NCI-H748 treated with DMSO at 0.1 percent for 48 hours (cell line): Measurements from ENCODE around the gene ADAMTS14.

Experiments
- DNase-seq: peaks from one replicate; lab custom pipeline; 2025; lab: John Stamatoyannopoulos, UW

ADAMTS14 gene

DNA sequence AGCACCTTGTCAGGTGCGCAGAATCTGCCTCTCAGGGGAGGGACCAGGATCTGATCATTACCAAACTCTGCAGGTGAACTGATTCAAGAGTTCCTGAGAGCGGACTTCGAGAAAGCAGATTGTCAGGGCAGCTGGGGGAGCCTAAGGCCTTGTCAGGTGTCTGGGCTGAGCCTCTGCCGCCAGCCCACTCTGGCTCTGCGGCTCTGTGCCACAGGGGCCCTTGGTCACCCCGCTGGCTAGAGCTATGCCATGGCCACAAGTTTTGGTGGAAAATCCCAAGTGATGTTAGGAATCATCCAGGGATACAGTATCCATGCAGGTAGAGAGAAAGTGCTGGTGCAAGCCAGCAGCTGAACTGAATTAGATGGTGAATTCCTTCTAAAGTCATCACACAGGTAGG, 4.2 kb downstream of the ADAMTS14 start:
- no peak for DNase-seq

DNA sequence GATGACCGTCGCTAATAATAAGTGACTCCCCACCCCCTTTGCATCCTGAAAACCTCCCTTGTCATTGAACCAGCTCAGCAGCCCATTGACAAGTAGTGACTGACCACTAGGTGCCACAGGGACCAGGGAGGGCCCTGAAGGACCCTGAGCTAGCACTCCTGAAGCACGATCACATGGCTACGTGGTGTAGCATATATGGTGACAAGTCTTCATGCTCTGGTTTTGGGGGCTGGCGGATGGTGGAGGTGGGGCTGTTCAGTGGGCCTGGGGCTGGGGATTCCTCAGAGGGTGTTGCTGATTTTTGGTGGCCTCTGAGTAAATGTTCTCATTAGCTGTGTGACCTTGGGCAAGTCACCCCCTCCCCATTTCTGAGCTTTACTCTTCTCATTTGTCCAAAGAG, 4.7 kb downstream of the ADAMTS14 start:
- no peak for DNase-seq

DNA sequence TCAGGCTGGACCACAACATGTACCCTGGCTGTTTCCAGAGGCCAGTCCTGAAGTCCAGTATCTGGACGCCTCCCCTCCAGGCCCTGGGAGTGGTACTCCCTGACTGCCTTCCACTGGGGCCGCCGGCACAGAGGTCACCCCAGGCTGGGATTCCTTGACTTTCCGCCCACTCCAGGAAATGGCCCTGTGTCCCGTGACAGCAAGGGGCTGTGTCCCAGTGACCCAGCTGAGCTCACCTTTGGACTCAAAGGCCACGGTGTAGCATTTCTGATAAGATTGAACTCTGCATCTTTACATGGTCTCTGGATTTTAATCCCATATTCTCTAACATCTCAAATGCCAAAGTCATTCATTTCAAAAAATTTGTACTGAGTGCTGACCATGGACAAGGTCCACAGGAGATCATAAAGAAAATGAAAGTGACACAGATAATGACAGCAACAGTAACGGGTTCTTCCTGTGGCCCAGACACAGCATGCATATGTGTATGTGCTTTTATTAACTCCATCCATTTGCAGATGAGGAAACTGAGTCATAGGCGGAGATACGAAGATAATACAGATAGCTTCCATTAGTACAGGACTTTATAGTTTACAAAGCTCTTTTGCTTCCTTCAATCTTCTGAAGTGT, 5.4 kb downstream of the ADAMTS14 start:
- DNase-seq, result no peak

DNA sequence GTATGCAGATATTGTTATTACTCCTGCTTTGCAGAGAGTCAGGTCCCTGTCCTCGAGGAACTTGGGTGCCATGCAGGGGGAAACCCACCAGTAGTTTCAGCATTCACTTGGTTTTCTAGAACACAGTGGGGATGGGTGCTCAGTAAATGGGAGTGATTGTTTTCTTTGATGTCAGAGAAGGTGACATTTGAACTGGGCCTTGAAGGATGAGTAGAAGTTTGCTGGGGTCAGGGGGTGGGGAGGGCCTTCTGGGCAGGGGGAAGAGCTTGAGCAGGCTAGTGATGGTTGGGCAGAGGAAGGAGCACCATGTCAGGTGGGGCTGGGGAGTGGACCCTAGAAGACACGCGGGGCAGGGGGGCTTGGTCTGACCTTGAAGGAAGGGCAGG, 5.9 kb downstream of the ADAMTS14 start:
- DNase-seq, result no peak

DNA sequence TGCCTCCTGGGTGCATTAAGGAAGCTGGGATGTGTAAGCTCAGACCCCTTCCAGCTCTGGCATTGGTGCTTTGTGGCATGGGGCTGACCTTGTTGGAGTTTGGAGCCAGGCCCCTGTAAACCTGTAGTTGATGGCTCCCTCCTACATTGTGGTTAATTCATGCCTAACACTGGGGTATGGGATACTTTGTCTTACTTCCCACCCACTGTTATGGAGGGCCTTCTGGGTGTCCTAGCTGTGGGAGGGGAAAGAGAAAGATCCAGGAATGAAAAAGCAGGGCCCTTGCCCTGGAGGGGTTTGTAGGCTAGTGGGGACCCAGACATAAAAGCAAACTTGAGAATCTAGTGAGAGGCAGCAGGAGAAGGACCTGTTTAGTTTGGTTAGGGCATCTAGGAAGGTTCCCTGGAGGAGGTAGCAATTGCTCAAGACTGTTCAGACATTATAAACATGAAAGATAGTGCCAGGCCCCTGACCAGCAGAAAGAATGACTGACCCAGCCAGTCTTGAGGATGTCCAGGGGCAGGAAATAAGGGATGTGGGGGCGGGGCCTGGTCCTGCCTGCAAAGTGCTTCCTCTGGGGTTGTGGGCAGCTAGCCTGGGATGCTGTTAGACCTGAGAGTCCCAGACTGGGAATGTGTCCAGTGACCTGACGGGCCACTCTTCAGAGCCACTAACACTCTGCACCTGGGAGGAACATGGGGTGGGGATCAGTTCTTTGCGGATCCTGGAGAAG, 6.6 kb downstream of the ADAMTS14 start:
- DNase-seq, result no peak

DNA sequence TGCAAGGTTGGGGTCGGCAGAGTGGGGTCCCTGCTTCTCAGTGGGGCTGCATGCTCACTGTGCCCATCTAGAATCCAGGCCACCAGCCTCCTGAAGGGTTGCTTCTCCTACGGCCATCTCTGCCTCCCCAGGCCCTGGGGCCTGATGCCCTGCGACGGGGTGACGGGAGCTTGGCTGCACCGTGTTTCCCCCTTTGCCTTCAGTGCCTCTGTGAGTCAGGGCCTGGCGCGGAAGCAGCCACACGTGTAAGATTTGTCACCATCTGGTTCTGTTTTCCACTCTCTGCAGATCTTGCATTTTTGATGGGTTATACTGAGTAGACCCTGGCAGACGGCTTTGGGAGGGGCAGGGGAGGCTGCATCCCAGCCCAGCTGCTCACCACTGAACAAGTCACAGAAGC, 7.2 kb downstream of the ADAMTS14 start:
- DNase-seq, result no peak

DNA sequence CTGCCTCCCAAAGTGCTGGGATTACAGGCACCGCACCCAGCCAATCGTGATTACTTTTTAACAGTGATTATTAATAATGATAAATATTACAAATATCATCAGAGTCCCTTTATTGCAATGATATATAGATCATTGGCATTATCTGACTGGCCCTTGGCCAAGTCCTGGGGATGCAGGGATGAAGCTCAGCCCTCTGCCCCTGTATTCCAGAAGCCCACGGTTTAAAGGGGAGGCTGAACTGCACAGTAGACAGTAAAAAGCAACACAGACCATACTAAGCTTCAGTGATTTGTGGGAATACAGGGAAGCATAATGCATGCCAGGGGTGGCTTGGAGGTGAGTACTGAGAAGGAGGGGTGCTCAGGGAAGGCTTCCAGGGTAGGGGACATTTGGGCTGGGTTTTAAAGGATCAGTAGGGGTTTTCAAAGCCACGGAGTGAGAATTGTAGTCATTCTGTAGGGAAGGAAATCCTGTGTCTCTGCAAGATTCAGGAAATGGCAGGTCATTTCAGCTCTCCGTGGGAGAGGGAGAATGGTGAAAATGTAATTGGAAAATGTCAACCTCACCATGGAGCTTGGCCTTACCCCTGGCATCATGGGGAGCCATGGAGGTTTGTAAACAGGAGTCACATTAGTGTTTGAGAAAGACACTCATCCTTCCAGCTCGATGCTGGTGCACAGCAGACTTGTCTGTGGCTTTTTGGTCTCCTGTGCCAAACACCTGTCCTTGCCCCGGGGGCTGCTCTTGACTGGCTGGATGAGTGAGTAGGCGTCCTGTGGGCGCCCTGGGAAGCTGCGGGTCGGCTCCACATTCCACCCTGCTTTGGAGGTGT, 8.8 kb downstream of the ADAMTS14 start:
- no peak for DNase-seq

DNA sequence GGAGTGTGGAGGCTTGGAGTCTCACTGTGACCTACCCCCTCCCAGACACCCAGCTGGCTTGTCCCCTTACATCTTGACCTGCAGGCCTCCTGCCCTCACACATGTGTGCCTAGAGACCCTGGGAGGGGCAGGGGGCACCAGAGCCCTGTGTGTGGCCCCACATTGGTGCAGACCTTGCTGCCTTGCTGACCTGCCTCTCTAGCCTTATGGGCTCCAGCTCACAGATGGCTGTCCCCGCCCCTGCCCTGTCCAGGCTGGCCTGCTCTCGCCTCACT, 9.4 kb downstream of the ADAMTS14 start:
- DNase-seq, result no peak

DNA sequence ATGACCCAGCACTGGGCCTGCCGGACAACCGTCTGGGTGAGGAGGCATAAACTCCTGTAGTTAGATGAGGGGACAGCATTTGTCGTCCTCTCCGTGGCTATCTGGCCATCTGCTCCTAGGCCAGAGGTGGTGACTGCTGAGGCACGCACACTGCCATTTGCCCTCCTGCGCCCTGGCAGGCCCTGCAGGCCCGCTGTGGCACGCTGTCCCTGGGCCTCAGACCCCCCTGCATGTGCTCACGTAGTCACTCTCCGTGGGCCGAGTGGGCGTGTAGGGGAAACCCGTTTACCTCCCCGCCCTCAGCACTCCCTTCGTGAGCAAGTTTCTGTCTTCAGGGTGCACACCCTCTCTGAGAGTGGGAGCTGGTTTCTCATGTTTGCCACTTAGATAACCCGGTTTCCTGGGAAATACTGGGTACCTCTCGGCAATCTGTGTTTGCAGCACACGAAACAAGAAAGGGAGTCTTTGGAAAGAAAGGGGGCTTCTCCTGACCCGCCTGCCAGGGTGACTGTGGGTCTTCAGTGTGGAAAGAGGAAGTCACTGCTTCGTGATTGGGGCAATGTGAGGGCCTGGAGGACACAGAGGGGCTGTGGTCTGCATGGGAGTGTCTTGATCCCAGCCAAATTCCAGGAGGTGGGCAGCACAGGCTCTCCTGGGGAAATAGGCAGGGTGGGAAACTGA, 10.8 kb downstream of the ADAMTS14 start:
- DNase-seq, result no peak

DNA sequence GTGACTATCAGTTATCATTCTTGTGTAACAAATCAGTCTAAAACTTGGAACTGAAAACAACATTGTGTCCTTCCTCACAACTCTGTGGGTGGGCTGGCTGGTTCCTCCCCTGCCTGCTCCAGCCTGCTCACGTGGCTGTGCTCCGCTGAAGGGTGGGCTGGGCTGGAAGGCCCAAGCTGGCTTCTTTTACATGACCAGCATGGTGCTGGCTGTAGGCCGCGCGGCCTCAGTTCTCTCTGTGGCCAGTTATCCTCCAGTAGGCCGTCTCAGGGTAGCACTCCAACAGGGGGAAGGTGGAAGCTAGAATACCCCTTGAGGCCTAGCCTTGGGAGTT, 11.3 kb downstream of the ADAMTS14 start:
- DNase-seq, result no peak

DNA sequence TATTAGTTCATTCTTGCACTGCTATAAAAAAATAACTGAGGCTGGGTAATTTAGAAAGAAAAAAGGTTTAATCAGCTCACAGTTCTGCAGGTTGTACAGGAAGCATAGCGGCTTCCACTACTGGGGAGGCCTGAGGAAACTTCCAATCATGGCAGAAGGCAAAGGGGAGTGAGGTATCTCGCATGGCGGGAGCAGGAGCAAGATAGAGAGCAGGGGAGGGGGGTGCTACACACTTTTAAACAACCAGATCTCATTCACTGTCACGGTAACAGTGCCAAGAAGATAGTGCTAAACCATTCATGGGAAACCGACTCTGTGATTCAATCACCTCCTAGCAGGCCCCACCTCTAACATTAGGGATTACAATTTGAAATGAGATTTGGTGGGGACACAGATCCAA, 11.6 kb downstream of the ADAMTS14 start:
- DNase-seq, result no peak

DNA sequence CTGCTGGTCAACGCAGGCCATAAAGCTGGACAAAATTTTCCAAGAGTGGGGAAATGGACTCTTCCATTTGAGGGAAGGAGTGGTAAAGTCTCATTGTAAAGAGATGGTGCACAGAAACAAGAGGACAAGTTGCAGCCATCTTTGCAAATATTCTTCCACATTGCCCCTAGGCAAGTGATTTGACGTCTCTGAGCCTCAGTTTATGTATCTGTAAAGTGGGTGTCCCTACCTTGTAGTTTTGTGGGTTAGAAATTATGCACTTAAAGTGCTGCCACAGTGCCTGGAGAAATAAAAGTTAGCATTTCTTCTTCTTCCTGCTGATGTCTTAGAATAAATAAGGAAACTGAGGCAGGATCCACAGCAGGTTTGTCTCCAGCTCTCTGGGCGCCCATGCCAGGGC, 12.1 kb downstream of the ADAMTS14 start:
- no peak for DNase-seq

DNA sequence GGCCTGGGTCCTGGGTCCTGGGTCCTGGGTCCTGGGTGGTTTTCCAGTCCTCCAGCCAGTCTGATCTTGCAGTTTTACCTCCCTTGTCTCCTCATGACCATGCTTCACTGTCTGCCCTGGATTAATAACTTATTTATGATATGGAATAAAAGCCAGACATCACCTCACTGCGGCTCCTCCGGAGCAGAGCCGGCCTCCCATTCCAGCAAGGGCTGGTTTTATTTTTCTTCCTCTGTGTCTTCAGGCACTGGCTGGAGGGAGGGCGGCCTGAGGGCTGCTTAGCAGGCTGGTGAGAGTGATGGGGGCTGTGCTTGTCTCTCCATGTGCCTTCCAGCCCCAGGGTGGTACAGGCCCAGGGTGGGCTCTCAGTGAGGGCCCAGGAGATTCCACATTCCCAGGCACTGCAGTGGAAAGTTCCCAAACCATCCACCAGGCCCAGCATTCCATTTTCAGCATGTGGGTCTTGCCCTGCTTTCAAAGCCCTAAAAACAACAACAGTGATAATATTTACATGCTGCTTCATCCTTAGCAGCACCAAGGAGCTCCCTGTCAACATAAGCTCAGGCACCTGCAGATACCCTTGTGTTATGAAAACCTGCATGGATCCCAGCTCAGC, 12.6 kb downstream of the ADAMTS14 start:
- no peak for DNase-seq

DNA sequence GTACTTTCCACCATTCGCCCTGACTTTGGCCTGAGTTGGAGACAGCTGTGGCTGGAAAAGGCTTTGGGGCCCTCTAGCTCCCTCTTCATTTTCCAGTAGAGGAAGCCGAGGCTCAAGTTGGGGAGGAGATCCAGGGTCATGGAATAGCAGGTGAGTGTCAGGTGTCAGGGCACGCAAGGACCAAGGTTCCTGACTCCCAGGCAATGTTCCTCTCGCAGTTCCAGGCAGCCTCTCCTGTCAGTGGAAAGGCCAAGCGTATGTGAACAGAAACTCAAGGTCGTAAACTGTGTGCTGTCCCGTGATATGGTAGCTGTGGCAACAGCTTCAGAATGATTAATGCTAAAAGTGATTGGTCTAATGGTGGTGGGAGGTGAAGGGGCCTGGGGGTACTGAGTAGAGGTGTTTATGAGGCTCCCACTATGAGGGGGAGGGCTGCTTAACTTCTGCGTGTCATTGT, 13.2 kb downstream of the ADAMTS14 start:
- no peak for DNase-seq

DNA sequence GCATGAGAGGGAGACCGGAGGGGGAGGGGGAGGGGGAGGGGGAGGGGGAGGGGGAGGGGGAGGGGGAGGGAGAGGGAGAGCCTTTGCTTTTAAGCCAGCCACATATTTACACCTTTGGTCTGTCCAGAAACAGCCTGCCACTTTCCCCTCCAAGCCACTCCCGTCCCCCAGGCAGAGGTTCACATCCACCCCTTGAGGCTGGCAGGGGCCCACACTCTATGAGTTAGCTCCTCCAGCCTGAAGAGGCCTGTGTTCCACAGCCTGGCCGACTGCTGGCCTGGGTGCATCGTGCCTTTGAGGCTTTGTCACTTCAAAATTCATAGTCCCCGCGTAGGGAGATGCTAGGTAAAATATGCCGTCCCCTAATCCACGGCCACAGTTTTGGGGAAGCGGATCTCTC, 16.5 kb downstream of the ADAMTS14 start:
- no peak for DNase-seq

DNA sequence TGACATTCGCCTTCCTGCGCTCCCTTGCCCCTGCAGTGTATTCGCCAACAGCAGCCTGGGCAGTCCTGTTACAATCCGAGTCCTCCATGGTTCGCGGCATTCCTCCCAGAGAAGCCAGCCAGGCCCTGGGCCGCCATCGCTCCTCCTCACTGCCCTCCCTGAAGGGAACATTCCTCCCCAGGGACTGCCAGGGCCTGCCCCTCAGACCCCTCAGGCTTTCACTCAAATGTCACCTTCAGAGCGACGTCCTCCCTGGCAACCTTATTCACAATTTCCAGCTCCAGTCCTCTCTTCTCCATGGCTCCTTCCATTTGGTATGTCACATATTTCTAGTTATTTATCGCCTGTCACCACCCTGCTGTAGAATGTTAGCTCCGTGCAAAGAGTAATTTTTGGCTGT, 17.4 kb downstream of the ADAMTS14 start:
- DNase-seq, result no peak

DNA sequence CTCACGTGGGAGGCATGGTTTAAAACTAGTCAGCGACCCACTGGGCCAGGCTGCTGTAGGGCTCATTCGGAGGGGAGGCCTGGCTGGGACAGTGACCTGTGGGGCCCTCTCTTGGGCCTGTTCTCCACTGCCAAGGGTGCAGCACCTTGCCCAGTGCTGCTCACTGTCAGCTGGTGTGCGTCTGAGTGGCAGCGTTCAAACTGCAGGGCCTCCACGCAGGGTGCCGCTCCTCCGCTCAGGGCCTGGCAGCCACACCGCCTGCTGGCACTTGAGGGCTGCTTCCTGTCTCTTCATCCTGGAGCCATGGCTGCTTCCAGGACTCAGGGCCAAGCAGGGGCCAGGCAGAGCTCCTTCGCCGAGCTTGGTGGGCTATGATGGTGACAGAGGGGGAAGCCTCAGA, 18.3 kb downstream of the ADAMTS14 start:
- DNase-seq, result no peak

DNA sequence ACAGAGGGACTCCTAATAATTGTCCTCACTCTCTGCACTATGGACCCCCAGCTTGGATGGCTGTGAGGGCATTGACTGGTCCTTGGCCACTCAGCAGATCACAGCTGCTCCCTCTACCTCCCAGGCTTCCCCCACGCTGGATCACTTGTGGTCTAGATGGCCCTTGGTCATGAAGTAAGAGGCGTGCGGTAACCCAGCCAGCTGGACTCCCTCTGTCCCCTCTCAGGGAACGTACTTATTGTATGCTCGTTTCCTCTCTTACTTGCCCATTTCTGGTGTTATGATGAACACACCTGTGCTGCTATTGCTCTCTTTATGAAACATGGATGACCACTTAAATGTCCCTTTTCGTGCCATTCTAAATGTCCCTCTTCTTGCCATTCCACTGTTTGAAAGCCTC, 19.3 kb downstream of the ADAMTS14 start:
- no peak for DNase-seq

DNA sequence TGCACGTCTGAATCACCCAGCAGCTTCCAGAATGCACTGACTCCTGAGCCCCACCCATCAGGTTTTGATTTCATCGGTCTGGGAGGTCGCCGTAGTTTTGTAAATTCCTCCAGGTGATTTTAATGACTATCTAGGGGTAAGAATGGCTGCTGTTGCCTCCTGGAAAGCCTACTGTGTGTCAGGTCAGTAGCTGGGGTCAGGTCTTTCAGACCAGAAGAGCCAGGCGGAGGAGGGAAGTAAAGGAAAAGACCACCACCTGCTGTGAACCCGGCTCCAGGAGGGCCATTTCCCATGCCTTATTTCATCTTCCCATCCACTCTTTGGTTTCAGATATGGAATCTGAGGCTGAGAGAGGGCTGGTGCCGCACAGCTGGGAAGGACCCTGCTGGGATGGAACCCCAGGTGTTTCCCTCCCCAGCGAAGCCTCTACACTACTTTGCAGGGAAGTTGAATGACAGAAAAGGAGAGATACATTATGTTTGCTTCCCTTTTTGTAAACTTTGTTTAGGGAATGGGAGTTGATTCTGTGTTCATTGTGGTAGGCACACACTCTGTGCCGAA, 19.8 kb downstream of the ADAMTS14 start:
- DNase-seq, result no peak

DNA sequence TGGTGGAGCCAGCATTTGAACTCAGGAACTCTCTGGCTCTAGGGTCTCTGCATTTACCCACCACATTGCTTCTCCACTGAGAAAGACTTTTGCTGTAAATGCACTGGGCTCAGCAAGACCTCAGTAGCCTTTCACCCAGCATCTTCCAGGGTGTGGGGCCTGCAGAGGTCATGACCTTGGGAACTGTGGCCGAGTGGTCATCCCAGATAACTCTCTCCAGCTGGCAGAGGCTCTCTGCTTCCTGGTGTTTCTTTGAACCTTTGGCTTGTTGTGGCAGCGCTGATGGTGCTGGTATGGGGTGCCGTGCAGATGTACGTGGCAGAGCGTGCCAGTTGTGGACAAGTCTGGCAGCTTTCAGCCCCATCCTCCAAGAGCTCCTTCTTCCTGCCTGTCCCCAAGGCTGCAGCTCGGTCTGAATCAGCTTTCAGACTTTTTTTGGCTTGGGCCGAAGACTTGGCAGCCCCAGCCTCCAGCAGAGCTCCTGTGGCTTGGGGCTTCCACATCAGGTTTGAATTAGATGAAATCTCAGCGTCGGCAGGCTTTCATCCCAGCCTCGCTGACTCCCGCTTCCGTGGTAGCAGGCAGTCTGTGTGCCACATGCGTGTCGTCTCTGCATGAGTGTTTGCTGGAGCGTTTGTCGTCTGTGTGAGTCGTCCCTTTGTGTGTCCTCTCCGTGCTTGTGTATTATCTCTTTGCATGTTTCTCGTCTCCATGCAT, 21.5 kb downstream of the ADAMTS14 start:
- no peak for DNase-seq

DNA sequence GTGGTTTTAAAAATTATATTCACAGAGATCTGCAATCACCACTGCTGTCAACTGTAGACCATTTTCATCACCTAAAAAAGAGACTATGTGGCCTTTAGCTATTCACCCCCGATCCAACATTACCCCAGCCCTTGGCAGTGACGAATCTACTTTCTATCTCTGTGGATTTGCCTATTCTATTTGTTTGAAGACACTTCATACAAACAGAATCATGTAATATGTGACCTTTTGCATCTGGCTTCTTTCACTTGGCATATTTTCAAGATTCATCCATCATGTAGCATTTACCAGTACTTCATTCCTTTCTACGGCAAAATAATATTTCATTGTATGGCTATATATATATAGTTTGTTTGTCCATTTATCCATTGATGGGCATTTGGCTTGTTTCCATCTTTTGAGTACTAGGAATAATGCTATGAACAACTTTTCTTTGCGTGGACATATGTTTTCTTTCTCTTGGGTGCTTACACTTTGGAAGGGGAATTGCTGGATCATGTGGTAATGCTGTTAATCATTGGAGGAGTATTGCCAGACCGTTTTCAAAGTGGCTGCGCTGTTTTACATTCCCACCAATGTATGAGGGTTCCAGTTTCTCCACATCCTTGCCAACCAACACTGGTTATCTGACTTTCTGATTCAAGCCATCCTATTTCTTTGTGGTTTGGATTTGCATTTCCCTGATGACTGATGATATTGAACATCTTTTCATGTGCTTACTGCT, 22.3 kb downstream of the ADAMTS14 start:
- DNase-seq, result no peak
